Small intestine (tissue), 16 donors: ENCODE results near the gene TPT1. TPM values are rescaled to one million over a fixed set of nuclear protein-coding genes. Genes with fewer than 3 reads are reported as not detected.
A peak's percentile ranks its signal among the peaks of the same experiment; 100 is the strongest.
"Not testable (repeated sequence)": the region's sequence is repeated elsewhere in the genome, so short reads cannot be mapped to it uniquely, and the experiment has no call there.

Experiments used
- DNase-seq, 2 donors: peaks; one replicate each; pipeline versions ENCODE4 v3.0.0 to v3.0.0-alpha.2; 2013
- FAIRE-seq: peaks from 2 replicates; lab custom pipeline; 2012; peaks lifted over from hg19 to GRCh38; lab: Jason Lieb, UNC
- H3K27ac ChIP-seq, 3 donors: one replicate each; pipeline ENCODE4 v1.5.1; 2013; ENCODE audit warnings: low read length in 2 of 3, mild to moderate bottlenecking in 2 of 3, control low read depth in 1 of 3, inconsistent platforms in 1 of 3, low read depth in 1 of 3, moderate library complexity in 1 of 3
- H3K27me3 ChIP-seq, 3 donors: one replicate each; pipeline ENCODE4 v1.6.1; 2013; ENCODE audit warnings: low read length in 3 of 3, inconsistent platforms in 1 of 3; ENCODE audit not compliant: control insufficient read depth in 3 of 3, insufficient read depth in 3 of 3
- H3K36me3 ChIP-seq, 3 donors: one replicate each; pipeline ENCODE4 v1.6.1; 2013; ENCODE audit warnings: low read length in 3 of 3, inconsistent platforms in 1 of 3, low read depth in 1 of 3, mild to moderate bottlenecking in 1 of 3, moderate library complexity in 1 of 3; ENCODE audit not compliant: control insufficient read depth in 3 of 3, insufficient read depth in 2 of 3
- H3K4me1 ChIP-seq, 3 donors: one replicate each; pipeline ENCODE4 v1.6.1; 2013; ENCODE audit warnings: low read length in 2 of 3, inconsistent platforms in 1 of 3, low read depth in 1 of 3, mild to moderate bottlenecking in 1 of 3, moderate library complexity in 1 of 3; ENCODE audit not compliant: control insufficient read depth in 3 of 3, insufficient read depth in 2 of 3
- H3K4me3 ChIP-seq, 3 donors: one replicate each; pipeline ENCODE4 v1.5.1; 2013; ENCODE audit warnings: low read length in 3 of 3, control low read depth in 1 of 3, inconsistent platforms in 1 of 3, low read depth in 1 of 3, mild to moderate bottlenecking in 1 of 3, moderate library complexity in 1 of 3
- H3K9me3 ChIP-seq, 2 donors: one replicate each; pipeline ENCODE4 v1.6.1; 2013; ENCODE audit warnings: low read depth in 1 of 2, low read length in 1 of 2; ENCODE audit not compliant: control insufficient read depth in 2 of 2, insufficient read depth in 1 of 2
- WGBS, 3 donors: extraction: QIAGEN DNeasy Blood & Tissue Kit; methylation state at CpG; one replicate each; pipeline ENCODE4 v1.1.7; 2013; 5-methylcytosine and 5-hydroxymethylcytosine counted together
- long read RNA-seq, 10 donors: transcript quantifications; one replicate each; lab custom pipeline, GENCODE V29; 2026
- polyA plus RNA-seq, 4 donors: library from polyadenylated mRNA; stranded (reverse) in 3 of 4; unstranded in 1 of 4; fragments of 200-250 nt in 3 of 4; fragments of 120-200 nt in 1 of 4; gene quantifications; one replicate each; pipeline versions ENCODE4 v1.2.1 to v1.2.3, GENCODE V29; 2013
- donor health status: healthy with polysubstance abuse.
- donor health status: control.
- donor health status: control.
- donor health status: Bipolar disorder and iron deficiency.
- donor health status: healthy.

Gene TPT1
- over 10,000 TPM in 2 of 4 donors, 1,000 to 10,000 TPM in 2; 7,740 to 12,612 (median 10,208) TPM for polyA plus RNA-seq
- long read RNA-seq, donor 1 = 0 reads
- long read RNA-seq, donor 2, full-length matches to known transcripts = 1,466 of 1,779 reads
- long read RNA-seq, donor 2, partial matches to known transcripts = 277 of 1,779 reads
- long read RNA-seq, donor 2, other reads (novel, unspliced or antisense) = 36 of 1,779 reads
- long read RNA-seq, donor 3, full-length matches to known transcripts = 2,858 of 3,797 reads
- long read RNA-seq, donor 3, partial matches to known transcripts = 883 of 3,797 reads
- long read RNA-seq, donor 3, other reads (novel, unspliced or antisense) = 56 of 3,797 reads
- long read RNA-seq, donor 4, full-length matches to known transcripts = 94 of 113 reads
- long read RNA-seq, donor 4, partial matches to known transcripts = 19 of 113 reads
- long read RNA-seq, donor 4, other reads (novel, unspliced or antisense) = 0 of 113 reads
- long read RNA-seq, donor 5, full-length matches to known transcripts = 797 of 1,197 reads
- long read RNA-seq, donor 5, partial matches to known transcripts = 400 of 1,197 reads
- long read RNA-seq, donor 5, other reads (novel, unspliced or antisense) = 0 of 1,197 reads
- long read RNA-seq, donor 6, full-length matches to known transcripts = 3,991 of 4,609 reads
- long read RNA-seq, donor 6, partial matches to known transcripts = 467 of 4,609 reads
- long read RNA-seq, donor 6, other reads (novel, unspliced or antisense) = 151 of 4,609 reads
- long read RNA-seq, donor 7 = 0 reads
- long read RNA-seq, donor 8, full-length matches to known transcripts = 467 of 522 reads
- long read RNA-seq, donor 8, partial matches to known transcripts = 55 of 522 reads
- long read RNA-seq, donor 8, other reads (novel, unspliced or antisense) = 0 of 522 reads
- long read RNA-seq, donor 9, full-length matches to known transcripts = 976 of 1,147 reads
- long read RNA-seq, donor 9, partial matches to known transcripts = 150 of 1,147 reads
- long read RNA-seq, donor 9, other reads (novel, unspliced or antisense) = 21 of 1,147 reads
- long read RNA-seq, donor 10, full-length matches to known transcripts = 3,315 of 3,969 reads
- long read RNA-seq, donor 10, partial matches to known transcripts = 564 of 3,969 reads
- long read RNA-seq, donor 10, other reads (novel, unspliced or antisense) = 90 of 3,969 reads

GRCh38 chr13:45341034-45341798, at the start of gene TPT1:
Gene TPT1, minus strand, starts transcription at chr13:45341183. Its CDS starts 114 bp downstream, at chr13:45341069.
- Histone ChIP-seq H3K36me3 (peaks cover 14 to 28% (median 22%) of the 10 kb centered on the region in 3 donors), H3K27ac (peak within 1 kb of the TSS; percentile 94 to 100 (median 99)), H3K9me3 (no peaks in the 10 kb centered on the region), H3K4me1 (peaks cover 6 to 32% (median 19%) of the 10 kb centered on the region in 3 donors), H3K27me3 (no peaks in the 10 kb centered on the region), H3K4me3 (peak within 1 kb of the TSS; percentile 68 to 100 (median 92))
- 0 to 1% (median 0%) methylated on average over 31 to 67 of the region's 67 CpGs for WGBS, 3 donors
- FAIRE-seq (no peak), DNase-seq (peak; percentile 99 to 100)

- H3K27ac ChIP-seq, H3K4me1 ChIP-seq, H3K27me3 ChIP-seq, DNase-seq, H3K4me3 ChIP-seq, H3K9me3 ChIP-seq, FAIRE-seq: not testable (repeated sequence)
- 95 to 98% (median 96%) methylated on average over 7 to 8 of the region's 9 CpGs for WGBS, 3 donors
- H3K36me3 ChIP-seq = peaks cover 2 to 17% (median 2%) of the 10 kb centered on the region in 3 donors
Measured at GRCh38 chr13:45390348-45390747, 49.4 kb upstream of the TPT1 start.

- Histone ChIP-seq H3K36me3 (peaks cover 0 to 22% (median 0%) of the 10 kb centered on the region in 3 donors), H3K4me1 (no peaks in the 10 kb centered on the region), H3K27ac (no peak overlapping the region), H3K4me3 (no peak overlapping the region), H3K27me3 (no peaks in the 10 kb centered on the region), H3K9me3 (no peaks in the 10 kb centered on the region)
- no peak for FAIRE-seq
- DNase-seq = no peak
- 97 to 99% (median 99%) methylated on average over 4 of the region's 4 CpGs for WGBS, 3 donors
Measured at GRCh38 chr13:45388664-45389063, 47.7 kb upstream of the TPT1 start.

- DNase-seq, H3K4me3 ChIP-seq, H3K9me3 ChIP-seq, H3K27me3 ChIP-seq, H3K27ac ChIP-seq, H3K4me1 ChIP-seq, FAIRE-seq: not testable (repeated sequence)
- WGBS, 3 donors = 85 to 88% (median 87%) methylated on average over 17 of the region's 17 CpGs
- peaks cover 0 to 22% (median 0%) of the 10 kb centered on the region in 3 donors for H3K36me3 ChIP-seq
Measured at GRCh38 chr13:45386892-45387575, 46.1 kb upstream of the TPT1 start.

- H3K4me1 ChIP-seq = no peaks in the 10 kb centered on the region
- no peak for FAIRE-seq
- H3K27me3 ChIP-seq = no peaks in the 10 kb centered on the region
- H3K27ac ChIP-seq = no peak overlapping the region
- no peaks in the 10 kb centered on the region for H3K9me3 ChIP-seq
- peaks cover 0 to 24% (median 0%) of the 10 kb centered on the region in 3 donors for H3K36me3 ChIP-seq
- 88 to 92% (median 88%) methylated on average over 5 of the region's 5 CpGs for WGBS, 3 donors
- no peak for DNase-seq
- H3K4me3 ChIP-seq = no peak overlapping the region
Measured at GRCh38 chr13:45385907-45386553, 45.0 kb upstream of the TPT1 start.

GRCh38 chr13:45385320-45385719, 44.3 kb upstream of the TPT1 start:
- DNase-seq (no peak), FAIRE-seq (no peak)
- Histone ChIP-seq H3K4me1 (no peaks in the 10 kb centered on the region), H3K4me3 (no peak overlapping the region), H3K27me3 (no peaks in the 10 kb centered on the region), H3K9me3 (no peaks in the 10 kb centered on the region), H3K27ac (no peak overlapping the region), H3K36me3 (peaks cover 0 to 24% (median 0%) of the 10 kb centered on the region in 3 donors)
- WGBS, 3 donors = 95 to 98% (median 96%) methylated on average over 5 of the region's 5 CpGs
